ENCODE results near the gene ZP1. TPM values are rescaled to one million over a fixed set of nuclear protein-coding genes. Genes with fewer than 3 reads are reported as not detected.

Gene ZP1
- total RNA-seq, 3 donors from 2014 or later (not counting 1 experiment from before 2014, with no cell fraction given), result 0.35 TPM; not detected in 2

GRCh38 chr11:60918939-60919265, 51.6 kb downstream of the ZP1 start:
- Mint-ChIP-seq H3K4me1 (peaks cover 39% of the 10 kb centered on the region in 2 donors), H3K36me3 (peaks cover 8% of the 10 kb centered on the region), H3K9me3 (no peaks in the 10 kb centered on the region), H3K4me3 (no peak overlapping the region), H3K27me3 (ENCODE audit: low read depth in 2 of 2) (peaks cover 0 to 2% of the 10 kb centered on the region in 2 donors), H3K27ac (no peak overlapping the region)
- DNase-seq (no peak), ATAC-seq (no peak)
- Histone ChIP-seq H3K27ac (ENCODE audit: low read length) (no peak overlapping the region), H3K27me3 (ENCODE audit: control insufficient read depth, insufficient read depth, low read length) (peaks cover 6% of the 10 kb centered on the region), H3K9me3 (ENCODE audit: control insufficient read depth, insufficient read depth, low read length) (no peaks in the 10 kb centered on the region), H3K4me3 (ENCODE audit: low read length) (no peak overlapping the region), H3K36me3 (ENCODE audit: control insufficient read depth, insufficient read depth, low read length) (peaks cover 36% of the 10 kb centered on the region), H3K4me1 (ENCODE audit: control insufficient read depth, insufficient read depth, low read length) (peaks cover 34% of the 10 kb centered on the region)
- intact Hi-C loops (cut with micrococcal nuclease), result no loop called here
- TF ChIP-seq, protein P1, sequence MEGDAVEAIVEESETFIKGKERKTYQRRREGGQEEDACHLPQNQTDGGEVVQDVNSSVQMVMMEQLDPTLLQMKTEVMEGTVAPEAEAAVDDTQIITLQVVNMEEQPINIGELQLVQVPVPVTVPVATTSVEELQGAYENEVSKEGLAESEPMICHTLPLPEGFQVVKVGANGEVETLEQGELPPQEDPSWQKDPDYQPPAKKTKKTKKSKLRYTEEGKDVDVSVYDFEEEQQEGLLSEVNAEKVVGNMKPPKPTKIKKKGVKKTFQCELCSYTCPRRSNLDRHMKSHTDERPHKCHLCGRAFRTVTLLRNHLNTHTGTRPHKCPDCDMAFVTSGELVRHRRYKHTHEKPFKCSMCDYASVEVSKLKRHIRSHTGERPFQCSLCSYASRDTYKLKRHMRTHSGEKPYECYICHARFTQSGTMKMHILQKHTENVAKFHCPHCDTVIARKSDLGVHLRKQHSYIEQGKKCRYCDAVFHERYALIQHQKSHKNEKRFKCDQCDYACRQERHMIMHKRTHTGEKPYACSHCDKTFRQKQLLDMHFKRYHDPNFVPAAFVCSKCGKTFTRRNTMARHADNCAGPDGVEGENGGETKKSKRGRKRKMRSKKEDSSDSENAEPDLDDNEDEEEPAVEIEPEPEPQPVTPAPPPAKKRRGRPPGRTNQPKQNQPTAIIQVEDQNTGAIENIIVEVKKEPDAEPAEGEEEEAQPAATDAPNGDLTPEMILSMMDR (IDR thresholded peaks at IDR 0.05), result no peak
- WGBS (ENCODE audit: insufficient coverage), result 80% methylated on average over 2 of the region's 2 CpGs

GRCh38 chr11:60919320-60919719, 52.0 kb downstream of the ZP1 start:
- 71% methylated on average over 1 of the region's 1 CpG for WGBS (ENCODE audit: insufficient coverage)
- Mint-ChIP-seq H3K36me3 (peaks cover 8% of the 10 kb centered on the region), H3K9me3 (no peaks in the 10 kb centered on the region), H3K4me1 (peaks cover 35% of the 10 kb centered on the region in 2 donors), H3K27ac (no peak overlapping the region), H3K27me3 (ENCODE audit: low read depth in 2 of 2) (peaks cover 0 to 2% of the 10 kb centered on the region in 2 donors), H3K4me3 (no peak overlapping the region)
- TF ChIP-seq, protein P1 (IDR thresholded peaks at IDR 0.05), result no peak
- no peaks in the 10 kb centered on the region for H3K9me3 ChIP-seq (ENCODE audit: control insufficient read depth, insufficient read depth, low read length)
- DNase-seq (no peak), ATAC-seq (no peak)
- peaks cover 38% of the 10 kb centered on the region for H3K4me1 ChIP-seq (ENCODE audit: control insufficient read depth, insufficient read depth, low read length)
- no peak overlapping the region for H3K4me3 ChIP-seq (ENCODE audit: low read length)
- peaks cover 9% of the 10 kb centered on the region for H3K27me3 ChIP-seq (ENCODE audit: control insufficient read depth, insufficient read depth, low read length)
- intact Hi-C loops (cut with micrococcal nuclease), result no loop called here
- peaks cover 36% of the 10 kb centered on the region for H3K36me3 ChIP-seq (ENCODE audit: control insufficient read depth, insufficient read depth, low read length)
- H3K27ac ChIP-seq (ENCODE audit: low read length), result no peak overlapping the region

DNA sequence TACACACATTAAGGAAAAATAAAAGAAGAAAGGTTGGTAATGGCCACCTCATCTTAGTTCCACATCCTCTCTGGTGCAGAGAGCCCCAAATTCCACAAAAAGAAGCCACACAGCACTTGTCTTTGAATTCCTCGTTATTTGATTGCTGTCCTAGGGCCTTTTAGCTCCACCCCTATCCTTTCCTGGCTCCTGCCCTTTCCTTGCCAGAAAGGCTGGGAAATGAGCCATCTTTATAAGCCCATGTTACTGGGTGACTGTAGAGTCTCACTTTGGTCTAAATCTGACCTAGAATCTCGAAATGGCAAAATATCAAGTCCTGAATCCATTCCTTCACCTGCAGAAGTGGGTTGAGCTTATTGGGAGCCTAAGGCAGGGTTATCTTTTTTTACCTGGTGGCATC, 52.6 kb downstream of the ZP1 start:
- H3K9me3 Mint-ChIP-seq, result no peaks in the 10 kb centered on the region
- WGBS (ENCODE audit: insufficient coverage), result 94% methylated on average over 2 of the region's 2 CpGs
- Histone ChIP-seq H3K9me3 (ENCODE audit: control insufficient read depth, insufficient read depth, low read length) (no peaks in the 10 kb centered on the region), H3K27ac (ENCODE audit: low read length) (no peak overlapping the region), H3K4me3 (ENCODE audit: low read length) (no peak overlapping the region), H3K36me3 (ENCODE audit: control insufficient read depth, insufficient read depth, low read length) (peaks cover 36% of the 10 kb centered on the region), H3K4me1 (ENCODE audit: control insufficient read depth, insufficient read depth, low read length) (peaks cover 38% of the 10 kb centered on the region), H3K27me3 (ENCODE audit: control insufficient read depth, insufficient read depth, low read length) (peaks cover 13% of the 10 kb centered on the region)
- no peak overlapping the region for H3K4me3 Mint-ChIP-seq
- no peak for DNase-seq
- peaks cover 8% of the 10 kb centered on the region for H3K36me3 Mint-ChIP-seq
- H3K4me1 Mint-ChIP-seq, result peaks cover 32 to 34% of the 10 kb centered on the region in 2 donors
- ATAC-seq, result no peak
- peaks cover 0 to 4% of the 10 kb centered on the region in 2 donors for H3K27me3 Mint-ChIP-seq (ENCODE audit: low read depth in 2 of 2)
- intact Hi-C loops (cut with micrococcal nuclease), result no loop called here
- H3K27ac Mint-ChIP-seq, result no peak overlapping the region
- TF ChIP-seq, protein P1 (IDR thresholded peaks at IDR 0.05), result no peak

- Mint-ChIP-seq H3K27ac (no peak overlapping the region), H3K9me3 (no peaks in the 10 kb centered on the region), H3K27me3 (ENCODE audit: low read depth in 2 of 2) (peaks cover 2 to 14% of the 10 kb centered on the region in 2 donors), H3K4me1 (peaks cover 19 to 26% of the 10 kb centered on the region in 2 donors), H3K36me3 (peaks cover 8% of the 10 kb centered on the region), H3K4me3 (no peak overlapping the region)
- Histone ChIP-seq H3K27me3 (ENCODE audit: control insufficient read depth, insufficient read depth, low read length) (peaks cover 19% of the 10 kb centered on the region), H3K4me1 (ENCODE audit: control insufficient read depth, insufficient read depth, low read length) (peaks cover 32% of the 10 kb centered on the region), H3K9me3 (ENCODE audit: control insufficient read depth, insufficient read depth, low read length) (no peaks in the 10 kb centered on the region), H3K27ac (ENCODE audit: low read length) (no peak overlapping the region), H3K4me3 (ENCODE audit: low read length) (no peak overlapping the region), H3K36me3 (ENCODE audit: control insufficient read depth, insufficient read depth, low read length) (peaks cover 36% of the 10 kb centered on the region)
- ATAC-seq (no peak), DNase-seq (no peak)
- 96% methylated on average over 11 of the region's 11 CpGs for WGBS (ENCODE audit: insufficient coverage)
- TF ChIP-seq, protein P1 (IDR thresholded peaks at IDR 0.05), result no peak
- intact Hi-C loops (cut with micrococcal nuclease), result no loop called here
Measured at GRCh38 chr11:60921259-60921658, 53.9 kb downstream of the ZP1 start.

Data from natural killer cell (primary cell).